SK-N-MC (cell line): ENCODE measurements around the gene IFT81.

Experiments
- EZH2 ChIP-seq: fragments of 200-600 bp; sonication (generic); IDR thresholded peaks from one replicate; pipeline ENCODE4 v1.6.1; 2017; ENCODE audit warnings: antibody characterized with exemption
- FOXP2 ChIP-seq: optimal IDR thresholded peaks from 2 replicates; pipeline ENCODE3; 2011; ENCODE audit warnings: mild to moderate bottlenecking, moderate library complexity; ENCODE audit not compliant: insufficient read depth; ENCODE audit errors: extremely low read length, control extremely low read depth
- POLR2AphosphoS5 ChIP-seq: IDR thresholded peaks from 2 replicates; pipeline ENCODE4 v1.6.1; 2012; ENCODE audit warnings: mild to moderate bottlenecking, low read depth, low read length, borderline replicate concordance

GRCh38 chr12:110107369-110108281, 16.5 kb upstream of the IFT81 start:
- TF ChIP-seq EZH2 (no peak), POLR2AphosphoS5 (no peak), FOXP2 (no peak)
